GM11168 (cell line): Measurements from ENCODE around the gene IQCN.

ENCODE experiments used
- in situ Hi-C: fragments of 300-500 bp; cut with MboI; formaldehyde crosslinking; loops from one replicate; pipeline ENCODE4 v1.12.0; 2022; ENCODE audit warnings: low sequenced_read_pairs; ENCODE audit not compliant: unreplicated experiment

IQCN gene

DNA sequence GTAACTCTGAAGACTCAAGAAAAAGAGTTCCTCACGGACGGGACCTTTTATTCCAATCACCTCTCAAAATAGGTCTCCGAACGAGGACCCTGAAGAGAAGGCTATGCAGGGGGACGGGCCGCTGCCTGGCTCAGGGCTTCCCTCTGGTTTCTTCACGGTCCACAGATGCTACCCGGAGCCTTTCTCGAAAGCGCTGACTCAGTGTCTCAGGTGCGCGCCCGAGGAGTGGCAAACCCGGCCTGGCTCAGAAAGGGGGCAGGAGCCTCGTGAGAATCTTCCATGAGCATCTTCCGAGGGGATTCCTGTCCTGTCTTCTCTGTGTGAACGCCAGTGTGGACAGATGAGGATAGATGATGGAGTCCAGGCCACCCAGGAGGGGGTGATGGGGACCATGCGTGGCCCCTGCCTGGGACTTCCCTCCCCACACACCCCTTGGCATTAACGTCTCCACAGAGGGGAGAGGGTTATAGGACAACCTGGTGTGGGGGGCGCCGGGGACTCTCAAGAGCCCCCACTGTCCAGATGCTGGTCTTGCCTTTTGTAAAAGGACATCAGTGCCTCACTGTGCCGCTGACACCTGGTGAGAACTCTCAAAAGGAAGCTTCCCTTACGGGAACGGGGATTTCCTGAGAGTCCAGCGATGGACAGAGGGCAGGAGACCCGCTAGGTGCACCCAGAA is 32.1 kb upstream of the IQCN start:
- in situ Hi-C loops, result no loop called here

DNA sequence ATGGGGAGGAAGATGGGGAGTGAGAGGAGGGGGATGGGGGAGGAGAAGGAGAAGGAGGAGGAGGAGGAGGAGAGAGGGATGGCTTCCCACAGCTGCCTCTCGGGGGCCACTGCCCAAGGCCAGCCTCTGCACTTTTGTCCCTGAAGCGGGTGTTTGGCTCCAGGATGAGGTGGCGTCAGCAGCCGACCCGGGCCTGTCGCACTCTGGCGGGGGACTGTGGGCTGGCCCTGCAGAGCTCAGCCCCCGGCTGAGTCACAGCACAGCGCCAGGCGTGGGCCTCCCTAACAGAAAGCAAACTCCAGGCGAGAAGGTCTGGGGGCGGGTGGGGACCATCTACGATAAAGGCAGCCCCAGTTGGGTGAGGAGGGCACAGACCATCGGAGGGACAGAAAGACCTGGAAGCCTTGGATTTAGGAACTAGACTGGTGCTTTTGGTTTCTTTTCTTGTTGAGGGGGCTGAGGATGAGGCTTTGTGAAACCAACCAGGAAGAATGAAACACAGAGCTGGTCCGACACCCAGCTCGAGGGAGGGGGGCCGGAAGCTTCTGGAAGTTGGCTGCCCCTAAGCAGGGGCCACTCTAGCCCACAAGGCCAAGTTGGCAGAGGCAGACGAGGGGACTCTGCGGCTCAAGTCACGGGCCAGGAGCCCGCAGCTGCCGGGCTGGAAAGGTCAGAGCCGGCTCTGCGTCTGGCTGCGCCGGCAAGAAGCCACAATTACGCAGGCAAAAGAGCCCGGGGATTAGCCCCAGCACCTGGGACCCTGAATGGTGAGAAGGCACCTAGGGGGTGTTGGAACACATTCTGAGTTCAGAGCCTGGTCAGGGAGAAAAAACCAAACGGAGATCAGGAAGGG is 30.4 kb upstream of the IQCN start:
- in situ Hi-C loops, result no loop called here

DNA sequence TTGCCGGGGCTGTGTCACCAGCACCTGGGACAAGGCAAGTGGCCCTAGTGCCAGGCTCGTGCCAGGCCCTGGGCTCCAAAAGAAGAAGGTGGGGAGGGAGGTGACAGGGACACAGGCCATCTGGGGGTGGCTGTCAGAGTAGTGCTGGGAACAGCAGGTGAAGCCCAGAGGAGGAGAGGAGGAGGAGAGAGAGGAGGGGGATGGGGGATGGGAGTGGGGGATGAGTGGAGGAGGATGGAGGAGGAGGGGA is 29.9 kb upstream of the IQCN start:
- in situ Hi-C loops, result no loop called here

DNA sequence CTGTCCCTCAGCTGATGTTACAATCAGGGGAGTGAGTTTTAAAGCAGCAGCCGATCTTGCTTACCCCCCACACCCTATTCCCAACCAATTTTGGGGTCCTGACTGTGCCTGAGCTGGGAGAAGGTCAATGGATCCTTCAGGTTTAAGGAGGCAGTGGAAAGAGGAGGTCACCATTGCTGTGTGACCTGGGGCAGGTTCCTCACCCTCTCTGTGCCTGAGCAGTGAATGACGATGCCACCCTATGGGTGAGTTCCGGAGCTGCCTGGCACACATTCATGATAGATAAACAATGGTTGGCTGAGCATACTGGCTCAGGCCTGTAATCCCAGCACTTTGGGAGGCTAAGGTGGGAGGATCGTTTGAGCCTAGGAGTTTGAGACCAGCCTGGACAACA is 27.5 kb upstream of the IQCN start:
- in situ Hi-C loops, result no loop called here

DNA sequence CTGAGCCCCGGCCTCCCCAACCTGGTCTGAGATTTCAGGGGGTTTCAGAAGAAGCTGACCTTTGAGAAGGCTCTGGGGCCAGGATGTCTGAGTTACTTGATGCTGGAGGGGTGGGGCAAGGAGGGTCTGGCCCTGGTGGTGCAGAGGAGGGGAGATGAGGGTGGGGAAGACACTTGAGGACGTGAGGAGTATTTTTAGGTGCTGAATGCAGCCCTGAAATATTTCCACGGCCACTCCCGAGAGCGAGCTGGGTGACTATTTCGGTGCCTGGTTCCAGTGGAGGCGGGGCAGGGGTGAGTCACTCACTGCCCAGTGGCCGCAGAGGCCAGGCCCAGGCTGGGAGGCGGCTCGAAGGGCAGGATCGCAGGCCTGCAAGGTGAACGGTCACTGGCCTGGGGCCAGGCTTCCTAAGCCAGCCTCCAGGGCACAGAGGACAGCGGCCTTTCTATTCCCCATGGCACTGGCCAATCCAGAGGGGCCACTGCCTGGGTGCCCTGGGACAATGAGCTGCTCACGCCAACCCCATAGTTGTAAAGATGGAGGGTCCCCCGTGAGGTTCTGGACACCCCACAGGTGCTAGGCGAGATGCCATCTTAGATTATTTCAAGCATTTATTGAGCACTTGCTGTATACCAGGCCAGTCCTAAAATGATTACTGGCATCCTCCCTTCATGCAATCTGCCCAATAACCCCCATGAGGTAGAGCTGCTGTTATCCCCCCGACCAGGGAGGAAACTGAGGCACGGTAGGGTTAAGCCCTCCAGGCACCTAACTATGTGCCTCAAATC is 26.9 kb upstream of the IQCN start:
- in situ Hi-C loops, result no loop called here

DNA sequence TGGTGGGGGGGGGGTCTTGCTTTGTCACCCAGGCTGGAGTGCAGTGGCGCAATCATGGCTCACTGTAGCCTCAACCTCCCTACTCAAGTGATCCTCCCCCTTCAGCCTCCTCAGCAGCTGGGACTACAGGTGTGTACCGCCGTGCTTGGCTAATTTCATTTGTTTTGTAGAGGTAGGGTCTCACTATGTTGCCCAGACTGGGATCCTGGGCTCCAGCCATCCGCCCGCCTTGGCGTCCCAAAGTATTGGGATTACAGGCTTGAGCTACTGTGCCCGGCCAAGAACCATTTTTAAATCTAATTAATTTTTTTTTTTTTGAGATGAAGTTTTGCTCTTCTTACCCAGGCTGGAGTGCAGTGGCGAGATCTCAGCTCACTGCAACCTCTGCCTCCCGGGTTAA is 25.4 kb upstream of the IQCN start:
- in situ Hi-C loops, result no loop called here

DNA sequence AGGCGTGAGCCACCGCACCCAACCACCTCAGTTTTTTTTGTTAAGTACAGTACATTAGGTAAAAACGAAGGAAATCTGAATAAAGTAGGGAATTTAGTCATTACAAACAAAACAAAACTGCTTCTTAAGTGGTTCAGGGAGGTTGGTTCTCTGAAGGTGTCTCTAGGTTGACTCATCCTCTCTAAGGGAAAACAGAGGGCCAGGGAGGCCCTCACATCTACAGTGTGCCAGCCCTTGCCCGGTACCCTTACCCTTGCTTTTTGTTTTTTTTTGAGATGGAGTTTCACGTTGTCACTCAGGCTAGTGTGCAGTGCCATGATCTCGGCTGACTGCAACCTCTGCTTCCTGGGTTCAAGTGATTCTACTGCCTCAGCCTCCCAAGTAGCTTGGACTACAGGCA is 24.3 kb upstream of the IQCN start:
- in situ Hi-C loops, result no loop called here

DNA sequence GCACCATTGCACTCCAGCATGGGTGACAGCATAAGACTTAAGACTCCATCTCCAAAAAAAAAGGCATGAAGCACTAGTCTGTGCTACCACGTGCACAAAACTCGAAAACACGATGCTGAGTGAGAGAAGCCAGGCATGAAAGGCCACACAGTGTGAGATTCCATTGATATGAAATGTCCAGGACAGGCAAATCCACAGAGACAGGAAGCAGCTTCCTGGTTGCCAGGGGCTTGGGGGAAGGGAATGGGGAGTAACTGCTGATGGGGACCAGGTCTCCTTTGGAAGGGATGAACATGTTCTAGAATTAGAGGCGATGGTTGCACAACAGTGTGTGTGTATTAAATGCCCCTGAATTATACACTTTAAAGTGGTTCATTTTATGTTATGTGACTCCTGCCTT is 23.1 kb upstream of the IQCN start:
- in situ Hi-C loops, result no loop called here

DNA sequence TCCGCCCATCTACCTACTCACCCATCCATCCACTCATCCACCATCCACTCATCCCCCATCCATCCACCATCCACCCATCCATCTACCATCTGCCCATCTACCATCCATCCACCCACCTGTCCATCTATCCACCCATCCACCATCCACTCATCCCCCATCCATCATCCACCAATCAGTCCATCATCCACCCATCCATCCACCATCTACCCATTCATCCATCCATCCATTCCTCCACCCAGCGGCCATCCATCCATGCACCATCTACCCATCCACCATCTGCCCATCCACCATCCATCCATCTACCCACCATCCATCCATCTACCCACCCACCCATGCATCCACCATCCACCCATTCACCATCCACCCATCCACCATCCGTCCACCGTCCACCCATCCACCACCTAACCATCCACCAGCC is 20.8 kb upstream of the IQCN start:
- in situ Hi-C loops, result no loop called here

DNA sequence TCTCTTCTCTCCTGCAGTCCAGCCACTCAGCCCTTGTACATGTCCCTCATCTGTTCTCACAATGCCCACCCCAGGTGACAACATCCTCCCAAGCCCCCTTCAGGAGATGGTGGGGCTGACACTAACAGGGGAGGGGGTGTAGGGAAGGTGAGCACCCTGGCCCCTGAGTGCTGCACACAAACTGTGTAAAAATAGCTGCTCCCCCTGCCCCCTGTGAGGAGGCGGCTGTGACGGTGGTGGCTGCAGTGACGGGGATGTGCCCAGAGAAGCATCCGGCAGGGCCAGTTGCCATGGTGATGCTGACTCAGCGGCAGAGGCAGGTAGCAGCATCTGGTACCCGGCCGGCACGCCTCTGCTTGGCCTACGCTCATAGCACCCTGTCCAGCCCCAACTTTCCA is 20.2 kb upstream of the IQCN start:
- in situ Hi-C loops, result no loop called here

DNA sequence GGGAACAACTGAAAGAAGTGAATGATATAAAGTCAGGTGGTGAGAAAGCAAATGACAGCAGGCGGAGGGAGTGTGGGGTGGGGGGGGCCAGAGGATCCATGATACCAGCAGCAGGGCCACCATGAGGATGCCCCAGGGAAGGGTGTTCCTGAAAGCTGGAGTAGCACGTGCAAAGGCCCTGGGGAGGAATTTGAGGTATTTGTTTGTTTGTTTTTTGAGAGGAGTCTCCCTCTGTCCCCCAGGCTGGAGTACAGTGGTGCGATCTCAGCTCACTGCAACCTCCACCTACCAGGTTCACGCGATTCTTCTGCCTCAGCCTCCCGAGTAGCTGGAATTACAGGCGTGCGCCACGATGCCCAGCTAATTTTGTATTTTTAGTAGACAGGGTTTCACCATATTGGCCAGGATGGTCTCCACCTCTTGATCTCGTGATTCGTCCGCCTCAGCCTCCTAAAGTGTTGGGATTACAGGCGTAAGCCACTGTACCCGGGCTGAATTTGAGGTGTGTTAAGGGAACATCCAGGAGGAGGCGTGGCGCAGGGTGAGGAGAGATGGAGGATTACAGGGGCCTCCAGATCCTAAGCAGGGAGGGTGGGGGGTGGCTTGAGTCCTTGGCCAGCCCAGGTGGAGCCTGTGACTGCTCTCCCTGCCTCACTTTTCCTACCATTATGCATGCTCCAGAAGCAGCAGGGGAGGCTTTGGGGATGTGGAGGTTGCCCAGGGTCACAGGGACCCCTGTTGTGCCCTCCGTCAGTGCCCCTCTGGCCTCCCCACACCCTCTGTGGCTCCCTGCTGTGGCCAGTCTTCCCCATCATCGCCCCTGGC is 19.6 kb upstream of the IQCN start:
- in situ Hi-C loops, result no loop called here

DNA sequence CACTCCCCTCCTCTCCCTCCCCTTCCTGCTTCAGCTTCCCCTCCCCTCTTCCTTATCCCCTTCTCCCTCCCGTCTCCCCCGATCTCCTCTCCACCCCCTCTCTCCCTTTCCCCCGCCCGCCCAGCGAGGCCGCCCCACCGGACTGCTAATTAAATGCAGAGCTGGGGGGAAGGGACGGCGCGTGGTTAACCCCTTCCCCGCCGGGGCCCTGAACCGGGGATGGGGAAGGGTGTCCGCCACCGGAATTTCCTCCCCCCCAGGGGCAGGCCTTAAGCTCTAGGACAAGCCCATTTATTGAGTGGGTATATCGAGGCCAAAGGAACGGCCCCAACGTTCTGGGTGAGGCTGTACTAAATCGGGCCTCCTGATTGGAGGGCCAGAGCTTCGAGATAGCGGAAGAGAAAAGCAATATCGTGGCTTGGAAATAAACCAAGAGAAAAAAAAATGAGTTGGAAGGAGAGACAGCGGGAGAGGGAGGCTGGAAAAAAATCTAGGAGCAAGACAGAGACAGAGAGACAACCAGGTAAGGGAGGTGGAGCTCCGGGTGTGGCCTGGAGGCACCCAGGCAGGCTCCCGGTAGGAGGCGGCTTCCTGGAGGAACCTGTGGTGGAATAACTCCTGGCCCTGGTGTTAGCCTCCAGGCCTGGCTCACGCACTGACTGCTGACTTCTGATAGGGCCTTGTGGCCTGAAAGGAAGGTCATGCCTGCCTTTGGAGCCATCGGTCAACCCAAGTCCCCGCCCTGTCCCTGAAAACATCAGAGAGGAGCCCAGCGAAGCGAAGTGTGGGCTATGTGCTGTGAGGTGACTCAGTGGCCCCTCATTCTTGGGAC is 18.8 kb upstream of the IQCN start:
- in situ Hi-C loops, result no loop called here

DNA sequence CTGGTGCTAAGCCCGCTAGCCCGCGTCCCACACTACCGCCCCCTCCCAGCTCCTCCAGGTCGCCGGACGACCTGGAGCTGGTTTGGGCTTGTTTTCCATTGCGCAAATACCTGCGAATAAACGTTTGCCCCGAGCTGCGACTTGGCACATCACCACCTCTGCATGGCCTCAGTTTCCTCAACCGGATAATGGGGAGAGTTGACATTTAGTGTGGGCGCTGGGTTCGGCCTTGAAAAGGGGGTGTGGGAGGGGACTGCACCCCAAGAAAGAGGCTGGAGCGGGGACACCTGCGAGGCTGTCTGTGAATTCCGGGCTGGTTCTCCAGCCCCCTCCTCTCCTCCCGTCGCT is 18.2 kb upstream of the IQCN start:
- in situ Hi-C loops, result no loop called here

DNA sequence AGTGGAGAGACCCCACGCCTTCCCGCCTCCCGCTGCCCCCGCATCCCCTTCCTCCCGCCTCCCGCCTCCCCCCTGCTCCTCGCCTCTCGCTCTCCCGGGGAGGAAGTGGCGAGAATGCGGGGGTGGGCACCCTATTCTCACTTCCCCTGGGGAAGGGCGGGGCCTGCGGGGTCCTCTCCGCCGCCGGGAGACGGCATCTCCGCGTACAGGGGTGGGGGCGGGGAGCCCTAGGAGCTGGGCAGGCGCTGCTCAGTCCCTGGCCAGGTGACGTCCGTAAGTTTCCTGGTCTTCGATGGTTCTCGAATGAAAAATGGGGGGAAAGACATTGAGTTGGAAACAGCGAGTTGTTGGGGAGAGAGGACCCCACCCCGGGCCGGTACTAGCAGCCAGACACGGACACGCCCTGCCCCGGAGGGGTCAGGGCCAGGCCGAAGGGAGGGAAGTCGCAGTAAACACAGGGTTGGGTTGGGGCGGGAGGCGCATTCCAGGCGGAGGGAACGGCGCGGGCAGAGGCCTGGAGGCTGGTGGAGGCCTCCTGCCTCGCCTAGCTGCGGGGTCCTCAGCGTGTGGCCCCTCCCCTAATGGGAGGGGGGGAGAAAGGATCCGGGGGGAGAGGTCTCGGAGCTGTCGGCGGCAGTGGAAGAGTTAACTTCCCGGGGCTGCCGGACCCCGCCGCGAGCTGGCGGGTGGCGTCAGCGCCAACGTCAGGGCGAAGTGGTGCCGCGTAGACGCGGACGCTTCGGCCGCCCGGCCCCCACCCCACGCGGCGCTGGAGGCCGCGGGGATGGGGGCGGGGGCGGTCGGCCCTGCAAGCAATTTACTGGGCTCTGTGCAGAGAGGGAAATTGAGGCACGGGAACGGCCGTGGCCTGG is 17.6 kb upstream of the IQCN start:
- in situ Hi-C loops, result no loop called here

DNA sequence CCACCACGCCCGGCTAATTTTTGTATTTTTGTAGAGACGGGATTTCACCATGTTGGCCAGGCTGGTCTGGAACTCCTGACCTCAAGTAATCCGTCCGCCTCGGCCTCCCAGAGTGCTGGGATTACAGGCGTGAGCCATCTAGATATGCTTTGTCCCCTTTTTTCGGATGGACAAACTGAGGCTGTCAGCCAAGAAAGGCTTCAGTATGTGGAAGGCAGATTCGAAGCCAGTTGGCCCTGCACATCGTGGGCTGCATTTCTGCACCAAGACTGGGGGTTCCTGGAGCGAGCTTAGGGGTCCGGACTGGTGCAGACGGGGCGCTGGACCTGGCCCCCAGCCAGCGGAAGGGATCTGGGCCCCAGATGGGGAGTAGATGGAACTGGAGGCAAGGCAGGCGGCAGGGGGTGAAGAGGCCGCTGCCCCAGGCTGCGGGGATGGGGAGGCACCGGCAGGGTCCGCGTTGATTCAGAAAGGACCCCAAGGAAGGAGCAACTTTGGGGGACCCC is 16.8 kb upstream of the IQCN start:
- in situ Hi-C loops, result no loop called here

DNA sequence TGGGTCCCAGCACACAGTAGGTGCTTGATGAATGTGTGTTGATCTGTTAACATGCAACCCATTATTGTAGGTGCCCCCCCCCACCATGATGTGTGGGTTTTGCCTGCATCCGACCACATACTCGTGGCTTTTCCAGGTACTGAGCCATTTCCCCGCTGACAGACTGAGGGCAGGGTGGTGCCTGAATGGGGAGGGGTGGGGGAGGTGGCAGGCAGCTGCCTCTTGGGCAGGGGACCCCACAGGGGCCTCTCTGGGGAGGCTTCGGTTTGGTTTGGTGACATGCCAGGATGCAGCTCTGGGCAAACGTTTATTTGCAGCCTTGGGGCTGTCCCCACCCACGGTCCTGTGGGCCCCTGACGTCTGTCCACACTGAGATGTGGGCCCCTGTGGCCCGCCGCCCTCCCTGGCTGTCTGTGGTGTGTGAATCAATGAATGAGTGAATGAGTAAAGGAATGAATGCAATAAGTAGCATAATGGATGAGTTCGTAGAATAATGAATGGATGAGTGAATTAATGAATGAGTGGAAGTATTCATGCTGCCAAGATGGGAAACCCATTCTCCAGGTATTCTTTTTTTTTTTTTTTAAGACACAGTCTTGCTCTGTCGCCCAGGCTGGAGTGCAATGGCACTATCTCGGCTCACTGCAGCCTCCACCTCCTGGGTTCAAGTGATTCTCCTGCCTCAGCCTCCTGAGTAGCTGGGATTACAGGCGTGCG is 16.2 kb upstream of the IQCN start:
- in situ Hi-C loops, result no loop called here

DNA sequence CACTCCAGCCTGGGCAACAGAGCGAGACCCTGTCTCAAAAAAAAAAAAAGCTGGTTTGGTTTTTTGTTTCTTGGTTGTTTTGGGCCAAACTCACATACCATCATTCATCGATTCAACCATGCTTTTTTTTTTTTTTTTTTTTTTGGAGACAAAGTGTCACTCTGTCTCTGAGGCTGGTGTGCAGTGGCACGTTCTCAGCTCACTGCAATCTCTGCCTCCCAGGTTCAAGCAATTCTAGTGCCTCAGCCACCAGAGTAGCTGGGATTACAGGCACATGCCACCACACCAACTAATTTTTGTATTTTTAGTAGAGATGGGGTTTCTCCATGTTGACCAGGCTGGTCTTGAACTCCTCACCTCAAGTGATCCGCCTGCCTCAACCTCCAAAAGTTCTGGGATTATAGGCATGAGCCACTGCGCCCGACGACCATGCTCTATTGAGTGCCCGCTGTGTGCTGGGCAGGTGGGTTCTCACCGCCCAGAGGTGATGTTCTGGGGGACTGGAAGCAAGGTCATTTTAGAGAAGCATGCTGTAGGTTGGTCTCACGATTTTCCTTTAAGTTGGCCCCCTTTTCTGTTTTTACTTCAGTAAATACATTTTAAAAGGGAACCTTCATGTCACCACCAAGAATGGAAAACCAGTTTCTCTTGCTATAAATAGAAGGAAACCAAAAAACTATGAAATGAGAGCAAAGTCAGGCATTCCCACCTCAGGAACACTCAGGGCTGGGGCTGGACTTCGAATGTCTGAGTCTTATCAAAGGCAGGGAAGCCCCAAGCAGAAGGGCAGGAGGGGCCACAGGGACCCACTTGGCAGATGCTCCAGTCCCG is 15.4 kb upstream of the IQCN start:
- in situ Hi-C loops, result no loop called here
